ENCODE data around the gene FHOD3.

- TF ChIP-seq, protein P1, sequence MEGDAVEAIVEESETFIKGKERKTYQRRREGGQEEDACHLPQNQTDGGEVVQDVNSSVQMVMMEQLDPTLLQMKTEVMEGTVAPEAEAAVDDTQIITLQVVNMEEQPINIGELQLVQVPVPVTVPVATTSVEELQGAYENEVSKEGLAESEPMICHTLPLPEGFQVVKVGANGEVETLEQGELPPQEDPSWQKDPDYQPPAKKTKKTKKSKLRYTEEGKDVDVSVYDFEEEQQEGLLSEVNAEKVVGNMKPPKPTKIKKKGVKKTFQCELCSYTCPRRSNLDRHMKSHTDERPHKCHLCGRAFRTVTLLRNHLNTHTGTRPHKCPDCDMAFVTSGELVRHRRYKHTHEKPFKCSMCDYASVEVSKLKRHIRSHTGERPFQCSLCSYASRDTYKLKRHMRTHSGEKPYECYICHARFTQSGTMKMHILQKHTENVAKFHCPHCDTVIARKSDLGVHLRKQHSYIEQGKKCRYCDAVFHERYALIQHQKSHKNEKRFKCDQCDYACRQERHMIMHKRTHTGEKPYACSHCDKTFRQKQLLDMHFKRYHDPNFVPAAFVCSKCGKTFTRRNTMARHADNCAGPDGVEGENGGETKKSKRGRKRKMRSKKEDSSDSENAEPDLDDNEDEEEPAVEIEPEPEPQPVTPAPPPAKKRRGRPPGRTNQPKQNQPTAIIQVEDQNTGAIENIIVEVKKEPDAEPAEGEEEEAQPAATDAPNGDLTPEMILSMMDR (IDR thresholded peaks at IDR 0.05; ENCODE audit: low read length): no peak
- no peak for TF ChIP-seq EZH2 (optimal IDR thresholded peaks at IDR 0.05; ENCODE audit: low read depth, low read length)
These were observed 516.3 kb downstream of the FHOD3 start for GRCh38 chr18:36813824-36814223.

Measured in MM.1S (cell line).